SHP77 (cell line): Measurements from ENCODE around the gene UTP18.
"Not testable (repeated sequence)": the region's sequence is repeated elsewhere in the genome, so short reads cannot be mapped to it uniquely, and the experiment has no call there.

Experiments used
- DNase-seq, 2 experiments: peaks; one replicate each; lab custom pipeline; 2025; lab: John Stamatoyannopoulos, UW

Gene UTP18

DNA sequence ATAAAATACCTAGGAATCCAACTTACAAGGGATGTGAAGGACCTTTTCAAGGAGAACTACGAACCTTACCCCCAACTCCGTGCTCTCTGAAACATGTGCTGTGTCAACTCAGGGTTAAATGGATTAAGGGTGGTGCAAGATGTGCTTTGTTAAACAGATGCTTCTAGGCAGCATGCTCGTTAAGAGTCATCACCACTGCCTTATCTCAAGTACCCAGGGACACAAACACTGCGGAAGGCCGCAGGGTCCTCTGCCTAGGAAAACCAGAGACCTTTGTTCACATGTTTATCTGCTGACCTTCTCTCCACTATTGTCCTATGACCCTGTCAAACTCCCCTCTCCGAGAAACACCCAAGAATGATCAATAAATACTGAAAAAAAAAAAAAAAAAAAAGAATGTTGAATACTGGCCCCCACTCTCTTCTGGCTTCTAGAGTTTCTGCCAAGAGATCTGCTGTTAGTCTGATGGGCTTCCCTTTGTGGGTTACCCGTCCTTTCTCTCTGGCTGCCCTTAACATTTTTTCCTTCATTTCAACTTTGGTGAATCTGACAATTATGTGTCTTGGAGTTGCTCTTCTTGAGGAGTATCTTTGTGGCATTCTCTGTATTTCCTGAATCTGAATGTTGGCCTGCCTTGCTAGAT is 70.6 kb downstream of the UTP18 start:
- DNase-seq, result not testable (repeated sequence)

DNA sequence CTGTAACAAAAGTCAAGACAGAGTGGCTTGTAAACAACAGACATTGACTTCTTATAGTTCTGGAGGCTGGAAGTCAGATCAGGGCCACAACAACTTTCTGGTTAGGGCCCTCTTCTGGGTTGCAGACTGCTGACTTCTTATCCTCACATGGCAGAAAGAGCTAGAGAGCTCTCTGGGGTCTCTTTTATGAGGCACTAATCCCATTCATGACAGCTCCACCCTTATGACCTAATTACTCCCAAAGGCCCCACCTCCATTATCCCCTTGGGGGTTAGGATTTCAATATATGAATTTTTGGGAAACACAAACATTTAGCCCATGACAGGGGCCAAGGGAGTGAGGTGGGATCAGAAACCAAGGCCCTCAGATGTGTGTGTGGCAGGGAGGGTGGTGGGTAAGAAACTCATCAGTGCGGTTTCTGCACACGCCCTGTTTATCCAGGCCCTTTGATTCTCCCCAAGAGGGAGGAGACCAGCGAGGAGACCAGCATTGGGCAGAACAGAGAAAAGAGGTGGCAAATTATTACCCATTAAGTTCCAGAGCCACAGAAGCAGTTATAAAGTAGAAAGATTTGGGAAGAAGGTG is 74.8 kb downstream of the UTP18 start:
- no peak for DNase-seq

DNA sequence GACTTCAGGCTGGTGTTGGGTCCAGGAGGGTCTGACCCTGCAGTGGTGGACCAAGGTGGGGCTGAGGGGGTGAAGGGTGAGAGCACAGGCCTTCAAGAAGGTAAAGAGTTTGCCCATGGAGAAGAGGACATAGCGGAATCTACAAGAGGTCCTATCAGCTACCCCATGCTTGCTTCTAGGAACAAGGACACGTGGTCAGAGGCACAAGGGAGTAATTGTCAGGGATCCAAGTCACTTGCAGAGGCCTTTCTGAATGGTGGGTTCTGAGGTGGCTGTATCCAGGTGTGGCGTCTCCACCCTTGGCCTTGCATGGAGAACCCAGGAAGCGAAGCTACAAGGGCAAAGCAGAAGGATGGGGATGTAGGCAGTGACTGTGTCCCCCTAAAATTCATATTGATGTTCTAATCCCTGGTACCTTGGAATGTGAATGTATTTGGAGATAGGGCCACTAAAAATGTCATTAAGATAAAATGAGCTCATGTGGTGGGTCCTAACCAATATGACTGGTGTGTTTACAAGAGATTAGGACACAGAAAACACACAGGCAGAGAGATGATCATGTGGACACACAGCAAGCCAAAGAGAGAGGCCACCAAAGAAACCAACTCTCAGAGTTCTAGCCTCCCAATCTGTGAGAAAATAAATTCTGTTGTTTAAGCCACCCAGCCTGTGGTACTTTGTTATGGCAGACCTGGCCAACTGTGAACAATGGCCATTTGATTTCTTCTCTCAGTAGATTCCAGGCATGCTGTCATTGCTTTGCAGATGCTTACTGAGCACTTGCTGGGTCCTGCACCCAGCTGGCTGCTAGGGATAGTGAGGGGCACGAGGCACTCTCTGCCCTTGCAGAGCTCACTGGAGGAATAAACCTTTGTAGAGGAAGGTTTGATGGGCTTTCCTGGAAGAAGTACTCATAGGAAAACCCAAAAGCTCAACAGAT is 75.8 kb downstream of the UTP18 start:
- DNase-seq, result no peak

DNA sequence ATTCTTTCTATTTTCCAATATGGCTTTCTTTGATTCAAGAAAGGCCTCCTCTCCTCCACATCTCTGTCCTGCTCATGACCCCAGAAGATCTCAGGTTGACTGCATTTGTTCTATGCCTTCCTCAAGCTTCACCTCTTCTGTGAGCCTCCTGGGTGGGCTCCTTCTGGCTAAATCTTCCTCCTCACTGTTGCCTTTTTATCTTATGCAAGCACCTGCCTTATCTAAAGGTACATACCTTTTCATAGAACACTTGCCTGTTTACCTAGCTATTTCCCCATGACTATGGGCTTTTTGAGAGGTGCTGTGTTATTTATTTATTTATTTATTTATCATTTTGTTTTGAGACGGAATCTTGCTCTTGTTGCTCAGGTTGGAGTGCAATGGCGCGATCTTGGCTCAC is 81.1 kb downstream of the UTP18 start:
- no peak for DNase-seq

DNA sequence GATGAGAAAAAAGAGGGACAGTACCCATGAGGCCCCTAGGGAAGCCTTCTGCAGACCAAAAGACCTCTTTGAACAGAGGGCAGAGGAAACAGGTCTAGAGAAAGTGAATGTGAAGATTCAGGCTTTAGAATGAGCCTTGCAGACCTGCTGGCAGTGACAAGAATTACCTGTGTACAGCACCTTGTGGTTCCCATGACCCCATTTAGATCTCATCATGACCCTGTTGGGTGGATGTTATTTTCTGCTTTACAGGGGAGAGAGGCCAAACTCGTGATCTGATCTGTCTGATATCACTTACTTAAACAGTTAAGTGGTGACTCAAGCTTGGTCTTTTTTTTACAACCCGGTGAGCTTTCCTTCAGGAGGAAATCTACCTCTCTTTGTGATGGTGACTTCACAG is 81.9 kb downstream of the UTP18 start:
- DNase-seq, result no peak

DNA sequence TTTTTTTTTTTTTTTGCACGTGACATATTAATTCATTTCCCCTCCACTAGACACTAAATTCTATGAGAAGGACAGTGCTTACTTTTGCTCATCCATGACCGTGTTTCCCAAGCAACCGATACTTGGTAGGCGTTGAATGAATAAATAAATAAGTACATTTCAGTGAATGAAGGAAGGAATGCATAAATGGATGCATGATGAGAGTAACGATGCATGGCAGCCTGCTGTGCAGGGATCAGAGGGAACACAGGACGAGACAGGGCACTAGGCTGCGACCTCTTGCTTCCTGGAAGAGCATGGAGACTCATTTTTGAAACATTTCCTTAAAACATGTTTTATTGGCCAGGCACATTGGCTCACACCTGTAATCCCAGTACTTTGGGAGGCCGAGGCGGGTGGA is 84.2 kb downstream of the UTP18 start:
- no peak for DNase-seq

DNA sequence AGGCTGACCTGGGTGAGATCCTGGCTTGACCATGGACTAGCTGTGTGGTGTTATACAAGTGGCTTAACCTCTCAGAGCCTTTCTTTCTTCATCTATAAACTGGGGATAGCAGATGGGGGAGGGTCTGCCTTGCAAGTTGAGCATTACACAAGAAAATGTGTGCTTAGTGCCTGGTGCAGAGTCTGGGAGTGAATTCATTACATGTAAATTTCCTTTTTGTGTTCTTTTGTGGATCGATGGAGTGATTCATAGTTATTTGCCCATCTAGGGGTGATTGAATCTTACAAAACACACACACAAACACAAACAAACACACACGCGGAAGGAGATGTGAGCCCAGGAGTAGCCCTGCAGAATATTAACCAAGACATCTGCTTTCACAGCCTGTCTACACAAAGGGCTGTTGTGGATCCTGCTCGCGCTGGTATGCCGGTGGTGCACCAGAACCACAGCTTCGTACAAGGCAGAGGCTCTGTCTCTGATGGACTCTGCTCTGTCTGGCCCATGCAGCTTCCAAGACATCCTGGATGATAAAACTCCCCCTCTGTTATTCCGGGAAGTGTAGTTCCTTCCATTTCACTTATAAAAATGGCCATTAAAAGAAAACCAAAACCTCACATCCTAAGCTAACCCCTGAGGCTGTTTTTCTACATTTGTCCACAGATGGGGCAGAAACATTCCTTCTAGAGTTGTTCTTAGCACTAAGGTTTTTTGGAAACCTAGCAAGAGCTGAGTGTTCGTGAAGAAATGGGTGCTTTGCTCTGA is 86.1 kb downstream of the UTP18 start:
- no peak for DNase-seq
